ENCODE data around the gene SNRPA.
"Not testable (repeated sequence)": the region's sequence is repeated elsewhere in the genome, so short reads cannot be mapped to it uniquely, and the experiment has no call there.

The SNRPA gene

DNA sequence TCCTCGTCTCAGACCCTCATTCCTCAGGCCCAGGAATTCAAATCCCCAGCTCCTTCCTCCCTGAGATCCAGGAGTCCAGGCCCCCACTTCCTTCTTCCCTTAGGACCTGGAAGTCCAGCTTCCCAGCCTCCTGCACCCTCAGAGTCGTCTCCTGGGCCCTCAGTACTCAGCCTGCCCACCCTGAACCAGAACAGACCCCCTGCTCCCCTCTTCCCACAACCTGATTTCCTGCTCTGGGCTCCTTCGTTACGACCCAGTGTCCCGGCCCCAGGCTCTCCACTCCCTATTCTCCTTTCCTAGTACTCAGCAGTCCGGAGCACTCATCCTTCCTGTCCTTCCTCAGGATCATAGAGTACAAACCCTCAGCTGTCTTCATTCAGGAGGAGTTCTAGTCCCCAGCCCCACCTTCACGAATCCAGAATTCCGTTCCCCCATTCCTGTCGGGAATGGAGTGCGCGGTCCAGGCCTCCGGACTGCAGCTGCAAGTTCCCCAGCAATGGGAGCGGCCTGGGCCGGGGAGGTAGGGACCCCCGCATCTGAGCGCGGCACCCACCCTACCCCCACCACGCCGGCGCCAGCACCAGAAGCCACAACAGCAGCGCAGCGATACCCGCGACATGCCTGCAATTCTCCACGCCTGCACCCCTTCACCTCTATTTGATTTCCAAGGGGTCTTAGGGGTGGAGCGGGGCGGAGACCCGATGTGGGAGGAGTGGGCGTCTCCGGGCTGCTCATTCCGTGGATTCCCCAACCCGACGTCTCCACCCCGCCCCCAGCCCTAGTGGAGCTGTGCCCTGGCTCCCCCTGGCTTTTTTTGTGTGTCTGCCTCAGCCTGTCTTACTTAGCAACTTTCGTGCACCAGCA is 60.7 kb downstream of the SNRPA start:
- peaks cover 18% of the 10 kb centered on the region for H3K79me2 ChIP-seq (ENCODE audit: insufficient read depth, low read length)
- no peak overlapping the region for H3K4me2 ChIP-seq (ENCODE audit: insufficient read depth, low read length)
- DNase-seq (no peak), ATAC-seq (ENCODE audit: insufficient read depth, low read depth) (no peak)
- no peak overlapping the region for H2AFZ ChIP-seq (ENCODE audit: low read depth, low read length)
- no peak for TF ChIP-seq EZH2 (IDR thresholded peaks at IDR 0.05; ENCODE audit: borderline replicate concordance, low read depth, low read length, severe bottlenecking)
- TF ChIP-seq, protein P1, sequence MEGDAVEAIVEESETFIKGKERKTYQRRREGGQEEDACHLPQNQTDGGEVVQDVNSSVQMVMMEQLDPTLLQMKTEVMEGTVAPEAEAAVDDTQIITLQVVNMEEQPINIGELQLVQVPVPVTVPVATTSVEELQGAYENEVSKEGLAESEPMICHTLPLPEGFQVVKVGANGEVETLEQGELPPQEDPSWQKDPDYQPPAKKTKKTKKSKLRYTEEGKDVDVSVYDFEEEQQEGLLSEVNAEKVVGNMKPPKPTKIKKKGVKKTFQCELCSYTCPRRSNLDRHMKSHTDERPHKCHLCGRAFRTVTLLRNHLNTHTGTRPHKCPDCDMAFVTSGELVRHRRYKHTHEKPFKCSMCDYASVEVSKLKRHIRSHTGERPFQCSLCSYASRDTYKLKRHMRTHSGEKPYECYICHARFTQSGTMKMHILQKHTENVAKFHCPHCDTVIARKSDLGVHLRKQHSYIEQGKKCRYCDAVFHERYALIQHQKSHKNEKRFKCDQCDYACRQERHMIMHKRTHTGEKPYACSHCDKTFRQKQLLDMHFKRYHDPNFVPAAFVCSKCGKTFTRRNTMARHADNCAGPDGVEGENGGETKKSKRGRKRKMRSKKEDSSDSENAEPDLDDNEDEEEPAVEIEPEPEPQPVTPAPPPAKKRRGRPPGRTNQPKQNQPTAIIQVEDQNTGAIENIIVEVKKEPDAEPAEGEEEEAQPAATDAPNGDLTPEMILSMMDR (IDR thresholded peaks at IDR 0.05; ENCODE audit: borderline replicate concordance, extremely low read depth, low read length, poor library complexity, severe bottlenecking): no peak
- peaks cover 35% of the 10 kb centered on the region for H3K36me3 ChIP-seq (ENCODE audit: insufficient read depth, low read length)
- no peak overlapping the region for H3K9ac ChIP-seq (ENCODE audit: low read depth, low read length)
- no peaks in the 10 kb centered on the region for H3K27me3 ChIP-seq (ENCODE audit: insufficient read depth, low read length, poor library complexity)
- H3K9me3 ChIP-seq (ENCODE audit: insufficient read depth, low read length, severe bottlenecking): no peaks in the 10 kb centered on the region
- no peak overlapping the region for H3K4me3 ChIP-seq (ENCODE audit: low read depth in 1 of 2, low read length in 2 of 2)
- H3K4me1 ChIP-seq (ENCODE audit: insufficient read depth, low read length): no peaks in the 10 kb centered on the region
- H3K27ac ChIP-seq (ENCODE audit: low read length): no peak overlapping the region
- H4K20me1 ChIP-seq (ENCODE audit: insufficient read depth, low read length): peaks cover 37% of the 10 kb centered on the region

DNA sequence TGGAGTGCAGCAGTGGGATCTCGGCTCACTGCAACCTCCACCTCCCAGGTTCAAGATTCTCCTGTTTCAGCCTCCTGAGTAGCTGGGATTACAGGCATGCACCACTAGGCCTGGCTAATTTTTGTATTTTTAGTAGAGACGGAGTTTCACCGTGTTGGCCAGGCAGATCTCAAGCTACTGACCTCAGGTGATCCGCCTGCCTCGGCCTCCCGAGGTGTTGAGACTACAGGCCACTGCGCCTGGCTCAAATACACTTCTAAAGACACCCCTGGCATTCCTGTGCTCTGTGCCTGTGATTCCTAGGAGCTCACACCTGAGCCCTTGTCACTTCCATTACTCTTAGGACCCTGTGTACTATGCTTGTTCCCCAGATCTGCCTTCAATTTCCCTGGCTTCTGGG is 61.6 kb downstream of the SNRPA start:
- not testable (repeated sequence) for H2AFZ ChIP-seq (ENCODE audit: low read depth, low read length); ATAC-seq (ENCODE audit: insufficient read depth, low read depth); H3K27me3 ChIP-seq (ENCODE audit: insufficient read depth, low read length, poor library complexity); H3K9ac ChIP-seq (ENCODE audit: low read depth, low read length); DNase-seq; H3K27ac ChIP-seq (ENCODE audit: low read length); H3K4me1 ChIP-seq (ENCODE audit: insufficient read depth, low read length); H3K9me3 ChIP-seq (ENCODE audit: insufficient read depth, low read length, severe bottlenecking); H3K4me2 ChIP-seq (ENCODE audit: insufficient read depth, low read length); H3K4me3 ChIP-seq (ENCODE audit: low read depth in 1 of 2, low read length in 2 of 2)
- Histone ChIP-seq H3K36me3 (ENCODE audit: insufficient read depth, low read length) (peaks cover 26% of the 10 kb centered on the region), H4K20me1 (ENCODE audit: insufficient read depth, low read length) (peaks cover 29% of the 10 kb centered on the region), H3K79me2 (ENCODE audit: insufficient read depth, low read length) (peaks cover 12% of the 10 kb centered on the region; the same call in 1 of the 2 replicates)

DNA sequence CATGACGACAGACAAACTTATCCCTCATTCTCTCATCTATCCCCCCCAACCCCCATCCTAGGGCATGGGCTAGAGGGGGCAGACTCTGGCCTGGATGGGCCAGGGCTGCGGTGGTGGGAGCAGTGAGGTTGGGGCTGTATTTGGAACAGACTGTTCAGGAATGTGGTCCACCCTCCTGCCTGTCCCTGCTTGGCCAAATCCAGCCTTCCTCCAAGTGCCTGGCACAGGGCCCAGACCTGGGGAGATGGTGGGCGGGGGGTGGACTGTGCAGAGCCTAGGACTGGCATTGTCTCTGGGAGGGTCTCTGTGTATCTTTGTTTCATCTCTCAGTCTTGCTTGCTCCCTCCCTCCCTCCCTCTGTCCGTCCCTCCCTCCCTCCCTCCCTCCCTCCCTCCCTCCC is 62.2 kb downstream of the SNRPA start:
- no peak overlapping the region for H3K27ac ChIP-seq (ENCODE audit: low read length)
- no peak overlapping the region for H3K4me3 ChIP-seq (ENCODE audit: low read depth in 1 of 2, low read length in 2 of 2)
- H2AFZ ChIP-seq (ENCODE audit: low read depth, low read length): no peak overlapping the region
- H3K9ac ChIP-seq (ENCODE audit: low read depth, low read length): no peak overlapping the region
- H3K36me3 ChIP-seq (ENCODE audit: insufficient read depth, low read length): peaks cover 20% of the 10 kb centered on the region
- peak; percentile 10; the same call in 1 of the 3 replicates for ATAC-seq (ENCODE audit: insufficient read depth, low read depth)
- H3K79me2 ChIP-seq (ENCODE audit: insufficient read depth, low read length): peaks cover 6% of the 10 kb centered on the region; the same call in 1 of the 2 replicates
- H3K4me2 ChIP-seq (ENCODE audit: insufficient read depth, low read length): no peak overlapping the region
- no peaks in the 10 kb centered on the region for H3K27me3 ChIP-seq (ENCODE audit: insufficient read depth, low read length, poor library complexity)
- H3K4me1 ChIP-seq (ENCODE audit: insufficient read depth, low read length): no peaks in the 10 kb centered on the region
- DNase-seq: no peak
- no peaks in the 10 kb centered on the region for H3K9me3 ChIP-seq (ENCODE audit: insufficient read depth, low read length, severe bottlenecking)
- no peak for TF ChIP-seq EZH2 (IDR thresholded peaks at IDR 0.05; ENCODE audit: borderline replicate concordance, low read depth, low read length, severe bottlenecking)
- TF ChIP-seq, protein P1 (IDR thresholded peaks at IDR 0.05; ENCODE audit: borderline replicate concordance, extremely low read depth, low read length, poor library complexity, severe bottlenecking): no peak
- H4K20me1 ChIP-seq (ENCODE audit: insufficient read depth, low read length): peaks cover 22% of the 10 kb centered on the region
